ENCODE data around the gene ZC3H12A. TPM values are rescaled to one million over a fixed set of nuclear protein-coding genes. Genes with fewer than 3 reads are reported as not detected.

The ZC3H12A gene
- total and polyA plus RNA-seq, 7 donors = 7.4 to 72.4 (median 14.4) TPM

GRCh38 chr1:37533317-37534093 is 59.1 kb downstream of the ZC3H12A start:
- Histone ChIP-seq H3K4me1 (peaks cover 0 to 15% (median 12%) of the 10 kb centered on the region in 4 donors), H3K27me3 (no peaks in the 10 kb centered on the region), H3K4me3 (no peak overlapping the region), H3K9me3 (no peaks in the 10 kb centered on the region), H3K27ac (peak overlapping the region in 3 of 4 donors; percentile 53 to 84 (median 60)), H3K36me3 (peaks cover 0 to 35% (median 16%) of the 10 kb centered on the region in 4 donors)
- intact Hi-C loops (cut with DNase I) = no loop called here
- DNase-seq = peak; percentile 8
- 86 to 95% methylated on average over 4 of the region's 4 CpGs for WGBS, 2 donors
- TF ChIP-seq CTCF (IDR thresholded peaks at IDR 0.05) (no peak), POLR2A (IDR thresholded peaks at IDR 0.05) (no peak), EP300 (IDR thresholded peaks at IDR 0.05) (no peak), POLR2AphosphoS5 (IDR thresholded peaks at IDR 0.05) (no peak)

Small RNAs within 50 kb of the gene (small RNA-seq; reads per million reads assigned to genes)
- 0 reads per million in 3 donors for gene MIR5581

Other genes with a start within 250 kb of the ZC3H12A start
- 10 to 100 TPM; 64.0 to 84.5 (median 79.9) TPM for gene MEAF6, start 40.2 kb downstream of the ZC3H12A start, total RNA-seq
- 10 to 100 TPM; 43.0 to 51.6 (median 50.5) TPM for gene MEAF6, start 40.2 kb downstream of the ZC3H12A start, polyA plus RNA-seq
- gene SNIP1, start 79.7 kb downstream of the ZC3H12A start, total RNA-seq = 10 to 100 TPM in 3 of 4 donors, 1 to 10 TPM in 1; 7.2 to 20.4 (median 12.8) TPM
- 1 to 10 TPM; 3.6 to 6.4 (median 6.2) TPM for gene SNIP1, start 79.7 kb downstream of the ZC3H12A start, polyA plus RNA-seq
- 10 to 100 TPM in 2 of 4 donors, 1 to 10 TPM in 2; 7.5 to 13.0 (median 9.3) TPM for gene DNALI1, start 82.4 kb downstream of the ZC3H12A start, total RNA-seq
- gene DNALI1, start 82.4 kb downstream of the ZC3H12A start, polyA plus RNA-seq = 1 to 10 TPM; 4.6 to 6.6 (median 4.8) TPM
- gene GNL2, start 121.4 kb downstream of the ZC3H12A start, total RNA-seq = 10 to 100 TPM; 26.7 to 50.4 (median 29.6) TPM
- 10 to 100 TPM; 25.2 to 33.0 (median 25.2) TPM for gene GNL2, start 121.4 kb downstream of the ZC3H12A start, polyA plus RNA-seq
- 1 to 10 TPM in 1 of 4 donors, under 1 TPM in 3; 0.41 to 2.2 (median 0.77) TPM for gene RSPO1, start 160.3 kb downstream of the ZC3H12A start, total RNA-seq
- gene RSPO1, start 160.3 kb downstream of the ZC3H12A start, polyA plus RNA-seq = 1 to 10 TPM in 1 of 3 donors, under 1 TPM in 2; 0.46 to 1.8 (median 0.92) TPM
- under 1 TPM in 3 of 4 donors, not detected in 1; under 0.01 to 0.55 (median 0.16) TPM for gene CDCA8, start 217.9 kb downstream of the ZC3H12A start, total RNA-seq
- 10 to 100 TPM in 1 of 3 donors, 1 to 10 TPM in 2; 4.8 to 21.4 (median 6.7) TPM for gene CDCA8, start 217.9 kb downstream of the ZC3H12A start, polyA plus RNA-seq

All from sigmoid colon (tissue), 7 donors.